Fibroblast of lung (primary cell): ENCODE data around the gene TMEM123.

Experiments used
- CTCF ChIP-seq, 2 donors: IDR thresholded peaks in 1 of 2; conservative IDR thresholded peaks in 1 of 2; 1 replicate in 1 of 2; 2 replicates in 1 of 2; pipeline ENCODE4 v1.5.1; 2011 to 2012; ENCODE audit warnings: low read length in 2 of 2, control low read depth in 1 of 2, inconsistent platforms in 1 of 2, low read depth in 1 of 2, mild to moderate bottlenecking in 1 of 2
- EZH2 ChIP-seq: IDR thresholded peaks from 2 replicates; pipeline ENCODE4 v1.5.1; 2012; ENCODE audit warnings: low read length, control low read depth, mild to moderate bottlenecking; ENCODE audit errors: missing control alignments

DNA sequence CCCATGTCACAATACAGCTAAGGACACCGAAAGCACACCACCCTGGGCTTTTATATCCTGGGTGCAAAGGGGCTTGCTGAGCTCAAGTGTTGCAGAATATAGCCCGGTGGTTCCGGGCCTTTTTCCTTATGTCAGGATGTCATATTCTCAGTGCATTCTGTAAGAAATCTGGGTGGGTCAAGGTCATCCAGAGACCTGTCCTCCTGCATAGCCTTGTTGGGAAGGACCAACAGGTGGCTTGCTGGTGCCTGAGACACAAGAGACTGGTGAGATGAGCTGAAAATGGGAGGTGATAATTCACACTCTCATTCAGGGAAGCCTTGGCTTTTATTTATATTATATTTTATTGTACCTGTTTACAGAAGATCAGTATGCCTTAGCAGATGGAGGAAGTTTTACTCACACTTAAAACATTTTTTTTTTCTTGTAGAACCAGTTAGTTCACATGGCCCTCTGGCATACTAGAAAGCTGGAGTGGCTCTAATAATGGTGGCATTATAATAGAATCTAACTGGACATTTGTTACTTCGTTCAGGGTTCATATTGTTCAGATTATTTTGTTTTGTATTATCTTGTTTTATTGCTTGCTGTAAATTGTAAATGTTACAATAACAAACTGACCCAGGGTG lies 14.6 kb upstream of the TMEM123 start:
- TF ChIP-seq CTCF (conservative IDR thresholded peaks at IDR 0.05 in 1 of 2, IDR thresholded peaks at IDR 0.05 in 1 of 2; ENCODE audit: low read depth in 1 of 2, low read length in 2 of 2) (no peak), EZH2 (no peak)
